A549 (cell line): ENCODE results near the gene ZNF407.

Source experiments
- CEBPB ChIP-seq, 2 experiments: fragments of >200 bp in 1 of 2; sonication (Bioruptor Twin) in 1 of 2; formaldehyde crosslinking in 1 of 2; IDR thresholded peaks; 2 replicates each; pipeline ENCODE4 v1.6.1; 2012 to 2016
- EP300 ChIP-seq, 2 experiments: fragments of >200 bp; sonication (Bioruptor Twin); formaldehyde crosslinking; IDR thresholded peaks; 2 replicates in 1 of 2; 3 replicates in 1 of 2; pipeline ENCODE4 v1.6.1; 2016 to 2017
- MAZ ChIP-seq: fragments of 150-350 bp; IDR thresholded peaks from 2 replicates; pipeline ENCODE4 v1.6.1; 2014; ENCODE audit warnings: antibody characterized with exemption, low read depth, low read length, borderline replicate concordance
- NFE2L2 ChIP-seq: fragments of 150-350 bp; conservative IDR thresholded peaks from 2 replicates; pipeline ENCODE4 v1.6.1; 2014; ENCODE audit warnings: low read length
- POLR2A ChIP-seq: IDR thresholded peaks from 2 replicates; pipeline ENCODE4 v1.6.1; 2012; ENCODE audit warnings: mild to moderate bottlenecking, low read length
- POLR2AphosphoS2 ChIP-seq: conservative IDR thresholded peaks from 2 replicates; pipeline ENCODE4 v1.6.1; 2012; ENCODE audit warnings: low read length, improper control_type of control experiment, inconsistent platforms
- SMC3 ChIP-seq: fragments of >200 bp; sonication (Bioruptor Twin); formaldehyde crosslinking; IDR thresholded peaks from 3 replicates; pipeline ENCODE4 v1.6.1; 2018; ENCODE audit warnings: inconsistent platforms
- ZNF302 ChIP-seq: fragments of 250-450 bp; sonication (Bioruptor Pico); IDR thresholded peaks from 2 replicates; pipeline ENCODE4 v1.9.0; 2021; ENCODE audit warnings: inconsistent platforms, mild to moderate bottlenecking, moderate library complexity
- TF ChIP-seq, protein P1 (sequence below): fragments of >200 bp; sonication (Bioruptor Twin); formaldehyde crosslinking; IDR thresholded peaks from 3 replicates; pipeline ENCODE4 v1.5.1; 2016
- TF ChIP-seq, protein P2 (sequence below): fragments of 200-600 bp; sonication (generic); IDR thresholded peaks from 2 replicates; pipeline ENCODE4 v1.6.1; 2016; ENCODE audit warnings: antibody characterized with exemption, mild to moderate bottlenecking, moderate library complexity
- TF ChIP-seq, protein P3 (sequence below): fragments of 250-450 bp; sonication (Bioruptor Pico); IDR thresholded peaks from 2 replicates; pipeline ENCODE4 v1.5.0; 2021; ENCODE audit warnings: mild to moderate bottlenecking, moderate library complexity, borderline replicate concordance

GRCh38 chr18:74760026-74760425 is 162.4 kb downstream of the ZNF407 start:
- TF ChIP-seq, protein P1, sequence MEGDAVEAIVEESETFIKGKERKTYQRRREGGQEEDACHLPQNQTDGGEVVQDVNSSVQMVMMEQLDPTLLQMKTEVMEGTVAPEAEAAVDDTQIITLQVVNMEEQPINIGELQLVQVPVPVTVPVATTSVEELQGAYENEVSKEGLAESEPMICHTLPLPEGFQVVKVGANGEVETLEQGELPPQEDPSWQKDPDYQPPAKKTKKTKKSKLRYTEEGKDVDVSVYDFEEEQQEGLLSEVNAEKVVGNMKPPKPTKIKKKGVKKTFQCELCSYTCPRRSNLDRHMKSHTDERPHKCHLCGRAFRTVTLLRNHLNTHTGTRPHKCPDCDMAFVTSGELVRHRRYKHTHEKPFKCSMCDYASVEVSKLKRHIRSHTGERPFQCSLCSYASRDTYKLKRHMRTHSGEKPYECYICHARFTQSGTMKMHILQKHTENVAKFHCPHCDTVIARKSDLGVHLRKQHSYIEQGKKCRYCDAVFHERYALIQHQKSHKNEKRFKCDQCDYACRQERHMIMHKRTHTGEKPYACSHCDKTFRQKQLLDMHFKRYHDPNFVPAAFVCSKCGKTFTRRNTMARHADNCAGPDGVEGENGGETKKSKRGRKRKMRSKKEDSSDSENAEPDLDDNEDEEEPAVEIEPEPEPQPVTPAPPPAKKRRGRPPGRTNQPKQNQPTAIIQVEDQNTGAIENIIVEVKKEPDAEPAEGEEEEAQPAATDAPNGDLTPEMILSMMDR: no peak
- TF ChIP-seq MAZ: no peak
- no peak for TF ChIP-seq POLR2AphosphoS2
- TF ChIP-seq POLR2A: no peak
- TF ChIP-seq NFE2L2: no peak
- TF ChIP-seq, protein P2, sequence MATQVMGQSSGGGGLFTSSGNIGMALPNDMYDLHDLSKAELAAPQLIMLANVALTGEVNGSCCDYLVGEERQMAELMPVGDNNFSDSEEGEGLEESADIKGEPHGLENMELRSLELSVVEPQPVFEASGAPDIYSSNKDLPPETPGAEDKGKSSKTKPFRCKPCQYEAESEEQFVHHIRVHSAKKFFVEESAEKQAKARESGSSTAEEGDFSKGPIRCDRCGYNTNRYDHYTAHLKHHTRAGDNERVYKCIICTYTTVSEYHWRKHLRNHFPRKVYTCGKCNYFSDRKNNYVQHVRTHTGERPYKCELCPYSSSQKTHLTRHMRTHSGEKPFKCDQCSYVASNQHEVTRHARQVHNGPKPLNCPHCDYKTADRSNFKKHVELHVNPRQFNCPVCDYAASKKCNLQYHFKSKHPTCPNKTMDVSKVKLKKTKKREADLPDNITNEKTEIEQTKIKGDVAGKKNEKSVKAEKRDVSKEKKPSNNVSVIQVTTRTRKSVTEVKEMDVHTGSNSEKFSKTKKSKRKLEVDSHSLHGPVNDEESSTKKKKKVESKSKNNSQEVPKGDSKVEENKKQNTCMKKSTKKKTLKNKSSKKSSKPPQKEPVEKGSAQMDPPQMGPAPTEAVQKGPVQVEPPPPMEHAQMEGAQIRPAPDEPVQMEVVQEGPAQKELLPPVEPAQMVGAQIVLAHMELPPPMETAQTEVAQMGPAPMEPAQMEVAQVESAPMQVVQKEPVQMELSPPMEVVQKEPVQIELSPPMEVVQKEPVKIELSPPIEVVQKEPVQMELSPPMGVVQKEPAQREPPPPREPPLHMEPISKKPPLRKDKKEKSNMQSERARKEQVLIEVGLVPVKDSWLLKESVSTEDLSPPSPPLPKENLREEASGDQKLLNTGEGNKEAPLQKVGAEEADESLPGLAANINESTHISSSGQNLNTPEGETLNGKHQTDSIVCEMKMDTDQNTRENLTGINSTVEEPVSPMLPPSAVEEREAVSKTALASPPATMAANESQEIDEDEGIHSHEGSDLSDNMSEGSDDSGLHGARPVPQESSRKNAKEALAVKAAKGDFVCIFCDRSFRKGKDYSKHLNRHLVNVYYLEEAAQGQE: no peak
- no peak for TF ChIP-seq EP300 (IDR thresholded peaks at IDR 0.05)
- no peak for TF ChIP-seq SMC3
- no peak for TF ChIP-seq ZNF302 (CRISPR knock-in tag)
- TF ChIP-seq, protein P3, sequence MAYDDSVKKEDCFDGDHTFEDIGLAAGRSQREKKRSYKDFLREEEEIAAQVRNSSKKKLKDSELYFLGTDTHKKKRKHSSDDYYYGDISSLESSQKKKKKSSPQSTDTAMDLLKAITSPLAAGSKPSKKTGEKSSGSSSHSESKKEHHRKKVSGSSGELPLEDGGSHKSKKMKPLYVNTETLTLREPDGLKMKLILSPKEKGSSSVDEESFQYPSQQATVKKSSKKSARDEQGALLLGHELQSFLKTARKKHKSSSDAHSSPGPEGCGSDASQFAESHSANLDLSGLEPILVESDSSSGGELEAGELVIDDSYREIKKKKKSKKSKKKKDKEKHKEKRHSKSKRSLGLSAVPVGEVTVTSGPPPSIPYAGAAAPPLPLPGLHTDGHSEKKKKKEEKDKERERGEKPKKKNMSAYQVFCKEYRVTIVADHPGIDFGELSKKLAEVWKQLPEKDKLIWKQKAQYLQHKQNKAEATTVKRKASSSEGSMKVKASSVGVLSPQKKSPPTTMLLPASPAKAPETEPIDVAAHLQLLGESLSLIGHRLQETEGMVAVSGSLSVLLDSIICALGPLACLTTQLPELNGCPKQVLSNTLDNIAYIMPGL (CRISPR knock-in tag): no peak
- no peak for TF ChIP-seq CEBPB (IDR thresholded peaks at IDR 0.05)
